ENCODE measurements around the gene SGSM1. TPM values are rescaled to one million over a fixed set of nuclear protein-coding genes. Genes with fewer than 3 reads are reported as not detected.

SGSM1 gene
- total RNA-seq, 2 donors from 2014 or later, result 0.52 to 1.3 TPM

- H3K36me3 Mint-ChIP-seq (ENCODE audit: low read depth), result no peaks in the 10 kb centered on the region
- no peaks in the 10 kb centered on the region for H3K9me3 Mint-ChIP-seq
- peaks cover 6% of the 10 kb centered on the region for H3K4me1 Mint-ChIP-seq
- no peak overlapping the region for H3K27ac Mint-ChIP-seq
- peaks cover 41% of the 10 kb centered on the region for H3K27me3 Mint-ChIP-seq
- H3K4me3 Mint-ChIP-seq, result peak overlapping the region; percentile 56
- no peak for ATAC-seq (replicated peaks)
These were observed 147.5 kb downstream of the SGSM1 start for GRCh38 chr22:24953384-24954113.

- H3K4me1 Mint-ChIP-seq, result peaks cover 6% of the 10 kb centered on the region
- ATAC-seq (replicated peaks), result no peak
- H3K4me3 Mint-ChIP-seq, result peak overlapping the region; percentile 24
- no peaks in the 10 kb centered on the region for H3K9me3 Mint-ChIP-seq
- no peak overlapping the region for H3K27ac Mint-ChIP-seq
- H3K27me3 Mint-ChIP-seq, result peaks cover 36% of the 10 kb centered on the region
- H3K36me3 Mint-ChIP-seq (ENCODE audit: low read depth), result no peaks in the 10 kb centered on the region
These were observed 148.1 kb downstream of the SGSM1 start for GRCh38 chr22:24954114-24954463.

GRCh38 chr22:24954856-24955255 lies 148.8 kb downstream of the SGSM1 start:
- H3K27me3 Mint-ChIP-seq, result peaks cover 30% of the 10 kb centered on the region
- ATAC-seq (replicated peaks), result no peak
- H3K36me3 Mint-ChIP-seq (ENCODE audit: low read depth), result no peaks in the 10 kb centered on the region
- H3K9me3 Mint-ChIP-seq, result no peaks in the 10 kb centered on the region
- H3K4me1 Mint-ChIP-seq, result peaks cover 6% of the 10 kb centered on the region
- no peak overlapping the region for H3K4me3 Mint-ChIP-seq
- H3K27ac Mint-ChIP-seq, result no peak overlapping the region

GRCh38 chr22:24957043-24957442 lies 151.0 kb downstream of the SGSM1 start:
- H3K27ac Mint-ChIP-seq, result no peak overlapping the region
- no peak for ATAC-seq (replicated peaks)
- no peaks in the 10 kb centered on the region for H3K9me3 Mint-ChIP-seq

GRCh38 chr22:24961217-24961844 lies 155.3 kb downstream of the SGSM1 start:
- H3K4me3 Mint-ChIP-seq, result no peak overlapping the region
- H3K36me3 Mint-ChIP-seq (ENCODE audit: low read depth), result no peaks in the 10 kb centered on the region
- ATAC-seq (replicated peaks), result no peak
- peaks cover under 1% of the 10 kb centered on the region for H3K27me3 Mint-ChIP-seq
- H3K4me1 Mint-ChIP-seq, result no peaks in the 10 kb centered on the region
- H3K9me3 Mint-ChIP-seq, result no peaks in the 10 kb centered on the region
- no peak overlapping the region for H3K27ac Mint-ChIP-seq

More at GRCh38 chr22:24957043-24957442, 151.0 kb downstream of the SGSM1 start:
- Mint-ChIP-seq H3K4me1 (peaks cover 2% of the 10 kb centered on the region), H3K4me3 (no peak overlapping the region), H3K27me3 (peaks cover 21% of the 10 kb centered on the region), H3K36me3 (ENCODE audit: low read depth) (no peaks in the 10 kb centered on the region)

GRCh38 chr22:24962094-24962493 lies 156.1 kb downstream of the SGSM1 start:
- H3K27ac Mint-ChIP-seq, result no peak overlapping the region
- no peaks in the 10 kb centered on the region for H3K9me3 Mint-ChIP-seq
- no peak for ATAC-seq (replicated peaks)
- H3K36me3 Mint-ChIP-seq (ENCODE audit: low read depth), result no peaks in the 10 kb centered on the region
- H3K27me3 Mint-ChIP-seq, result no peaks in the 10 kb centered on the region
- H3K4me3 Mint-ChIP-seq, result no peak overlapping the region
- no peaks in the 10 kb centered on the region for H3K4me1 Mint-ChIP-seq

- H3K9me3 Mint-ChIP-seq, result no peaks in the 10 kb centered on the region
- no peak overlapping the region for H3K27ac Mint-ChIP-seq
- no peak for ATAC-seq (replicated peaks)
- H3K4me1 Mint-ChIP-seq, result no peaks in the 10 kb centered on the region
- no peaks in the 10 kb centered on the region for H3K36me3 Mint-ChIP-seq (ENCODE audit: low read depth)
- H3K27me3 Mint-ChIP-seq, result no peaks in the 10 kb centered on the region
- H3K4me3 Mint-ChIP-seq, result no peak overlapping the region
These were observed 156.8 kb downstream of the SGSM1 start for GRCh38 chr22:24962835-24963234.

GRCh38 chr22:24964441-24964840 lies 158.4 kb downstream of the SGSM1 start:
- Mint-ChIP-seq H3K27ac (no peak overlapping the region), H3K4me3 (no peak overlapping the region), H3K9me3 (no peaks in the 10 kb centered on the region), H3K27me3 (no peaks in the 10 kb centered on the region), H3K36me3 (ENCODE audit: low read depth) (no peaks in the 10 kb centered on the region), H3K4me1 (no peaks in the 10 kb centered on the region)
- ATAC-seq (replicated peaks), result no peak

GRCh38 chr22:24965822-24966626 lies 160.0 kb downstream of the SGSM1 start:
- no peak overlapping the region for H3K4me3 Mint-ChIP-seq
- ATAC-seq (replicated peaks), result no peak
- H3K36me3 Mint-ChIP-seq (ENCODE audit: low read depth), result no peaks in the 10 kb centered on the region
- no peaks in the 10 kb centered on the region for H3K27me3 Mint-ChIP-seq
- no peaks in the 10 kb centered on the region for H3K9me3 Mint-ChIP-seq
- H3K27ac Mint-ChIP-seq, result no peak overlapping the region
- no peaks in the 10 kb centered on the region for H3K4me1 Mint-ChIP-seq

GRCh38 chr22:24968066-24968561 lies 162.1 kb downstream of the SGSM1 start:
- no peaks in the 10 kb centered on the region for H3K9me3 Mint-ChIP-seq
- no peaks in the 10 kb centered on the region for H3K36me3 Mint-ChIP-seq (ENCODE audit: low read depth)
- H3K27me3 Mint-ChIP-seq, result no peaks in the 10 kb centered on the region
- H3K4me3 Mint-ChIP-seq, result no peak overlapping the region
- no peaks in the 10 kb centered on the region for H3K4me1 Mint-ChIP-seq
- ATAC-seq (replicated peaks), result no peak
- H3K27ac Mint-ChIP-seq, result no peak overlapping the region

GRCh38 chr22:24969560-24970301 lies 163.7 kb downstream of the SGSM1 start:
- H3K9me3 Mint-ChIP-seq, result no peaks in the 10 kb centered on the region
- H3K4me3 Mint-ChIP-seq, result no peak overlapping the region

GRCh38 chr22:24972369-24972768 lies 166.4 kb downstream of the SGSM1 start:
- Mint-ChIP-seq H3K27me3 (no peaks in the 10 kb centered on the region), H3K27ac (no peak overlapping the region), H3K36me3 (ENCODE audit: low read depth) (no peaks in the 10 kb centered on the region), H3K4me1 (no peaks in the 10 kb centered on the region), H3K4me3 (no peak overlapping the region), H3K9me3 (no peaks in the 10 kb centered on the region)
- no peak for ATAC-seq (replicated peaks)

More at GRCh38 chr22:24969560-24970301, 163.7 kb downstream of the SGSM1 start:
- Mint-ChIP-seq H3K27ac (no peak overlapping the region), H3K36me3 (ENCODE audit: low read depth) (no peaks in the 10 kb centered on the region), H3K4me1 (no peaks in the 10 kb centered on the region), H3K27me3 (no peaks in the 10 kb centered on the region)
- no peak for ATAC-seq (replicated peaks)

- Mint-ChIP-seq H3K9me3 (no peaks in the 10 kb centered on the region), H3K27ac (no peak overlapping the region), H3K36me3 (ENCODE audit: low read depth) (no peaks in the 10 kb centered on the region), H3K4me3 (no peak overlapping the region), H3K27me3 (no peaks in the 10 kb centered on the region), H3K4me1 (no peaks in the 10 kb centered on the region)
- no peak for ATAC-seq (replicated peaks)
These were observed 167.9 kb downstream of the SGSM1 start for GRCh38 chr22:24973872-24974271.

- H3K4me3 Mint-ChIP-seq, result no peak overlapping the region
- peak; percentile 3 for ATAC-seq (replicated peaks)
- H3K27me3 Mint-ChIP-seq, result no peaks in the 10 kb centered on the region
- H3K9me3 Mint-ChIP-seq, result no peaks in the 10 kb centered on the region
- no peak overlapping the region for H3K27ac Mint-ChIP-seq
- H3K36me3 Mint-ChIP-seq (ENCODE audit: low read depth), result no peaks in the 10 kb centered on the region
- no peaks in the 10 kb centered on the region for H3K4me1 Mint-ChIP-seq
These were observed 169.2 kb downstream of the SGSM1 start for GRCh38 chr22:24975125-24975640.
